ENCODE results near the gene SLU7. TPM values are rescaled to one million over a fixed set of nuclear protein-coding genes. Genes with fewer than 3 reads are reported as not detected.

The SLU7 gene
- total and polyA plus RNA-seq, 2 donors (not counting 1 experiment from before 2014, with no cell fraction given) = 47.1 to 79.4 TPM

DNA sequence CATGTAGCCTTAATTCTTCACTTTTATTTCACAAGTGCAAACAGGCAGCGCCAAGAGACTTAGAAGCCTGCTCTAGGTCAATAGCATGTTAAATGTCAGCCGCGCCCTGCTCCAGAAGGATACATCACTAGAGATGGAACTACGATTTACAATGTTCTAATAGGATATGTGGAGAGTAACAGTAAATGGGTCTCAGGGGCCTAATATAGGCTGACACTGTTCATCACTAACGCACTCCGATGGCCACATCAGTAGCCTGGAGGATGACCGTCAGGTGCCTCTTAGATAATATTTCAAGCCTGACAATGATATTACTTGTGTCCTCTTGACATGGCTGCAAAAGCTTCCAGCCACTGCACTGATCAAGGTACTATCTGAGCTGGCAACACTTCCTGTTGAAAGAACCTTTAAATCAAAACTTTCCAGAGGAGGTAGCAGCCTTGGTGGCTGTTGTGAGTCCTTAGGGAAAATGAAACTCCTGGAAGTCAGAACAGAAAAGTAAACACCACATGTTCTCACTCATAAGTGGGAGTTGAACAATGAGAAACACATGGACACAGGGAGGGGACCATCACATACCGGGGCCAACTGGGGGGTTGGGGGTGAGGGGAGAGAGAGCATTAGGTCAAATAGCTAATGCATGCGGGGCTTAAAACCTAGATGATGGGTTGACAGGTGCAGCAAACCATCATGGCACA, 37.7 kb upstream of the SLU7 start:
- Histone ChIP-seq H3K4me3 (replicated peaks in 1 of 4; ENCODE audit: control extremely low read depth in 1 of 4, insufficient read depth in 1 of 4, low read depth in 3 of 4, low read length in 4 of 4) (no peak overlapping the region), H3K36me3 (ENCODE audit: control insufficient read depth, insufficient read depth, low read length) (no peaks in the 10 kb centered on the region), H3K4me2 (ENCODE audit: extremely low read depth, insufficient read depth, low read length) (no peak overlapping the region), H3K9me3 (ENCODE audit: control insufficient read depth, insufficient read depth, low read depth, low read length) (no peaks in the 10 kb centered on the region), H3K9ac (ENCODE audit: insufficient read depth, low read length) (no peak overlapping the region), H3K27me3 (ENCODE audit: control insufficient read depth, insufficient read depth, low read length) (peaks cover 2% of the 10 kb centered on the region), H3K79me2 (ENCODE audit: control insufficient read depth, insufficient read depth, low read length) (no peaks in the 10 kb centered on the region), H3K4me1 (ENCODE audit: control insufficient read depth, extremely low read depth, insufficient read depth, low read length) (no peaks in the 10 kb centered on the region), H2AFZ (ENCODE audit: low read length) (no peak overlapping the region), H4K20me1 (ENCODE audit: control insufficient read depth, extremely low read depth, insufficient read depth, low read length) (no peaks in the 10 kb centered on the region), H3K27ac (ENCODE audit: insufficient read depth, low read length) (no peak overlapping the region)
- TF ChIP-seq EZH2 (IDR thresholded peaks at IDR 0.05; ENCODE audit: low read length, missing control alignments) = no peak
- TF ChIP-seq, protein P1, sequence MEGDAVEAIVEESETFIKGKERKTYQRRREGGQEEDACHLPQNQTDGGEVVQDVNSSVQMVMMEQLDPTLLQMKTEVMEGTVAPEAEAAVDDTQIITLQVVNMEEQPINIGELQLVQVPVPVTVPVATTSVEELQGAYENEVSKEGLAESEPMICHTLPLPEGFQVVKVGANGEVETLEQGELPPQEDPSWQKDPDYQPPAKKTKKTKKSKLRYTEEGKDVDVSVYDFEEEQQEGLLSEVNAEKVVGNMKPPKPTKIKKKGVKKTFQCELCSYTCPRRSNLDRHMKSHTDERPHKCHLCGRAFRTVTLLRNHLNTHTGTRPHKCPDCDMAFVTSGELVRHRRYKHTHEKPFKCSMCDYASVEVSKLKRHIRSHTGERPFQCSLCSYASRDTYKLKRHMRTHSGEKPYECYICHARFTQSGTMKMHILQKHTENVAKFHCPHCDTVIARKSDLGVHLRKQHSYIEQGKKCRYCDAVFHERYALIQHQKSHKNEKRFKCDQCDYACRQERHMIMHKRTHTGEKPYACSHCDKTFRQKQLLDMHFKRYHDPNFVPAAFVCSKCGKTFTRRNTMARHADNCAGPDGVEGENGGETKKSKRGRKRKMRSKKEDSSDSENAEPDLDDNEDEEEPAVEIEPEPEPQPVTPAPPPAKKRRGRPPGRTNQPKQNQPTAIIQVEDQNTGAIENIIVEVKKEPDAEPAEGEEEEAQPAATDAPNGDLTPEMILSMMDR (conservative IDR thresholded peaks at IDR 0.05 in 1 of 2, IDR thresholded peaks at IDR 0.05 in 1 of 2; ENCODE audit: low read depth in 1 of 2, low read length in 2 of 2) = no peak
- DNase-seq (ENCODE audit: low read depth in 2 of 2) = no peak

DNA sequence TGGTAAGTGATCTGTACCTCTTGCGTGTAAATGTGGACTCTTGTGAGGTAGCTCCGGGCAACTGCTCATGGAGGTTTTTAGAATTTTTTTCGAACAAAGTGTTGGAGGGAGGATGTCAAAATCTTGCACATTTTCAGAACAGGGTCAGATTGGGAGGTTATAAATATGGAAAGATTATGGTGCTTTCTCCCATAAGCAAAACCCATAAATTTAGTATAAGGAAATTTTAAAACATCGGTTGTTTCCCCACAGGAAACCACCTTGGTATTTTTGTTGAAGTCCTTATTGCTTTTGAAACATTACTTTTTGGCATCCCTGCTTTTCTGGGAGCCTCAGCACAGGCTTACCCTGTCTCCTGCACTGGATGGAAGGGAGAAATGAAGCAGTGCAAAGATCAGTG, 36.7 kb upstream of the SLU7 start:
- H3K4me3 ChIP-seq (replicated peaks in 1 of 4; ENCODE audit: control extremely low read depth in 1 of 4, insufficient read depth in 1 of 4, low read depth in 3 of 4, low read length in 4 of 4) = no peak overlapping the region
- H3K79me2 ChIP-seq (ENCODE audit: control insufficient read depth, insufficient read depth, low read length) = no peaks in the 10 kb centered on the region
- H3K9ac ChIP-seq (ENCODE audit: insufficient read depth, low read length) = no peak overlapping the region
- H3K27me3 ChIP-seq (ENCODE audit: control insufficient read depth, insufficient read depth, low read length) = peaks cover 2% of the 10 kb centered on the region
- H3K27ac ChIP-seq (ENCODE audit: insufficient read depth, low read length) = no peak overlapping the region
- no peak for TF ChIP-seq EZH2 (IDR thresholded peaks at IDR 0.05; ENCODE audit: low read length, missing control alignments)
- TF ChIP-seq, protein P1 (conservative IDR thresholded peaks at IDR 0.05 in 1 of 2, IDR thresholded peaks at IDR 0.05 in 1 of 2; ENCODE audit: low read depth in 1 of 2, low read length in 2 of 2) = no peak
- no peaks in the 10 kb centered on the region for H4K20me1 ChIP-seq (ENCODE audit: control insufficient read depth, extremely low read depth, insufficient read depth, low read length)
- no peak overlapping the region for H2AFZ ChIP-seq (ENCODE audit: low read length)
- H3K9me3 ChIP-seq (ENCODE audit: control insufficient read depth, insufficient read depth, low read depth, low read length) = no peaks in the 10 kb centered on the region
- DNase-seq (ENCODE audit: low read depth in 2 of 2) = no peak
- H3K4me1 ChIP-seq (ENCODE audit: control insufficient read depth, extremely low read depth, insufficient read depth, low read length) = no peaks in the 10 kb centered on the region
- no peak overlapping the region for H3K4me2 ChIP-seq (ENCODE audit: extremely low read depth, insufficient read depth, low read length)
- H3K36me3 ChIP-seq (ENCODE audit: control insufficient read depth, insufficient read depth, low read length) = no peaks in the 10 kb centered on the region

DNA sequence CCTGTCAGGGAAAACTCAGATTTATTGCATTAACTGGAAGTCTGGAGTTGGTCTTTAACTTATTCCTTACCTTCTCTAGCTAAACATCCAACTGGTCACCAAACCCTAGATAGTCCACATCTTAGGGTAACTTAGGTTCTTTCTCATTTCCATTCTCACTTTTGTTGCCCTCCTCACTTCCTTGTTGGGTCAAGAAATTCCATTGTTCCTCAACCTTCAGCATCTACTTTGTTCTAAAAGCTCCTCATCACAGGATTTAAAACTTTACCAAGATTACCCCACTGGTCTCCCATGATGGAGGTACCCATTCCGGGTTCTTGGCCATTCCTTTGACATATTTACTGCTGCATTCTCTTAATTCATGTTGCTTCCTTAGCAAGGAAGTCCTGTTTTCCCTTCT, 34.9 kb upstream of the SLU7 start:
- Histone ChIP-seq H3K27ac (ENCODE audit: insufficient read depth, low read length) (no peak overlapping the region), H3K79me2 (ENCODE audit: control insufficient read depth, insufficient read depth, low read length) (no peaks in the 10 kb centered on the region), H3K9ac (ENCODE audit: insufficient read depth, low read length) (no peak overlapping the region), H3K27me3 (ENCODE audit: control insufficient read depth, insufficient read depth, low read length) (peaks cover 2% of the 10 kb centered on the region), H2AFZ (ENCODE audit: low read length) (no peak overlapping the region), H3K4me3 (replicated peaks in 1 of 4; ENCODE audit: control extremely low read depth in 1 of 4, insufficient read depth in 1 of 4, low read depth in 3 of 4, low read length in 4 of 4) (no peak overlapping the region), H4K20me1 (ENCODE audit: control insufficient read depth, extremely low read depth, insufficient read depth, low read length) (no peaks in the 10 kb centered on the region), H3K4me2 (ENCODE audit: extremely low read depth, insufficient read depth, low read length) (no peak overlapping the region), H3K4me1 (ENCODE audit: control insufficient read depth, extremely low read depth, insufficient read depth, low read length) (no peaks in the 10 kb centered on the region), H3K36me3 (ENCODE audit: control insufficient read depth, insufficient read depth, low read length) (no peaks in the 10 kb centered on the region), H3K9me3 (ENCODE audit: control insufficient read depth, insufficient read depth, low read depth, low read length) (no peaks in the 10 kb centered on the region)
- TF ChIP-seq, protein P1 (conservative IDR thresholded peaks at IDR 0.05 in 1 of 2, IDR thresholded peaks at IDR 0.05 in 1 of 2; ENCODE audit: low read depth in 1 of 2, low read length in 2 of 2) = no peak
- TF ChIP-seq EZH2 (IDR thresholded peaks at IDR 0.05; ENCODE audit: low read length, missing control alignments) = no peak
- DNase-seq (ENCODE audit: low read depth in 2 of 2) = no peak
